ENCODE data around the gene AGL. TPM values are rescaled to one million over a fixed set of nuclear protein-coding genes. Genes with fewer than 3 reads are reported as not detected.

Gene AGL
- total RNA-seq, 6 experiments from 2014 or later = 5.8 to 8.2 (median 7.2) TPM

DNA sequence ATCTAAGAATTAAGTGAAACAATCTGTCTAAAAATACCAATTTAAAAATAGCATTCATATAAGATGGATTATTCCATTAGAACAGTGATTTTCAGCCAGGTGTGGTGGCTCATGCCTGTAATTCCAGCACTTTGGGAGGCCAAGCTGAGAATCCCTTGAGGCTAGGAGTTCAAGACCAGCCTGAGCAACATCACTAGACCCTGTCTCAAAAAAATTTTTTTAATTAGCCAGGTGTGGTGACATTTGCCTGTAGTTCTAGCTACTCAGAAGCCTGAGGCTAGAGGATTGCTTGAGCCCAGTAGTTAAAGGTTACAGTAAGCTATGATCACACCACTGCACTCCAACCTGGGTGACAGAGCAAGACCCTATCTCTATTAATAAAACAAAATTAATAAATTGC, 84.6 kb downstream of the AGL start:
- H3K36me3 Mint-ChIP-seq (ENCODE audit: low read depth) = no peaks in the 10 kb centered on the region
- no peaks in the 10 kb centered on the region for H3K9me3 Mint-ChIP-seq
- H3K27ac Mint-ChIP-seq = no peak overlapping the region
- TF ChIP-seq, protein P1, sequence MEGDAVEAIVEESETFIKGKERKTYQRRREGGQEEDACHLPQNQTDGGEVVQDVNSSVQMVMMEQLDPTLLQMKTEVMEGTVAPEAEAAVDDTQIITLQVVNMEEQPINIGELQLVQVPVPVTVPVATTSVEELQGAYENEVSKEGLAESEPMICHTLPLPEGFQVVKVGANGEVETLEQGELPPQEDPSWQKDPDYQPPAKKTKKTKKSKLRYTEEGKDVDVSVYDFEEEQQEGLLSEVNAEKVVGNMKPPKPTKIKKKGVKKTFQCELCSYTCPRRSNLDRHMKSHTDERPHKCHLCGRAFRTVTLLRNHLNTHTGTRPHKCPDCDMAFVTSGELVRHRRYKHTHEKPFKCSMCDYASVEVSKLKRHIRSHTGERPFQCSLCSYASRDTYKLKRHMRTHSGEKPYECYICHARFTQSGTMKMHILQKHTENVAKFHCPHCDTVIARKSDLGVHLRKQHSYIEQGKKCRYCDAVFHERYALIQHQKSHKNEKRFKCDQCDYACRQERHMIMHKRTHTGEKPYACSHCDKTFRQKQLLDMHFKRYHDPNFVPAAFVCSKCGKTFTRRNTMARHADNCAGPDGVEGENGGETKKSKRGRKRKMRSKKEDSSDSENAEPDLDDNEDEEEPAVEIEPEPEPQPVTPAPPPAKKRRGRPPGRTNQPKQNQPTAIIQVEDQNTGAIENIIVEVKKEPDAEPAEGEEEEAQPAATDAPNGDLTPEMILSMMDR (IDR thresholded peaks at IDR 0.05) = no peak
- no peak overlapping the region for H3K4me3 Mint-ChIP-seq
- peaks cover 1% of the 10 kb centered on the region for H3K27me3 Mint-ChIP-seq (ENCODE audit: insufficient read depth)
- H3K4me1 Mint-ChIP-seq (ENCODE audit: low read depth) = no peaks in the 10 kb centered on the region
- no peak for DNase-seq

DNA sequence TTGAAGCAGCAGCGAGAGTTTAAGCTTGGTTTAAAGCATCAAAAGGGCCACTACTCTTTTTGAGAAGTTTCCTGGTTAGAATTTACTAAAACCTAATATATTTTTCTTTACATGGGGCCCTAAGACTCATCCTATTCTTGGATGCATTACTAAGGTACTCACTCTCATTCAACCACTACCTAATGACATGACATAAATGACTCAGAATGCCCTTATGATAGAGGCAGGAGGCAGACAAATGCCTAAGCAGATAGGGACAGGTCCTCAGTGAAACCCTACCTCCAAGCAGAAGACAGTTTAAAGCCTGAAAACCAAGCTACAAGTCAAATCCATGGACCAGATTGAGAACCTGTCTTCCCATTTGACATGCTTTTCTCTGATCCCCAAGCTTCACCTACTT, 85.4 kb downstream of the AGL start:
- TF ChIP-seq, protein P1 (IDR thresholded peaks at IDR 0.05) = no peak
- DNase-seq = no peak
- H3K4me1 Mint-ChIP-seq (ENCODE audit: low read depth) = no peaks in the 10 kb centered on the region
- no peaks in the 10 kb centered on the region for H3K9me3 Mint-ChIP-seq
- H3K36me3 Mint-ChIP-seq (ENCODE audit: low read depth) = no peaks in the 10 kb centered on the region
- no peaks in the 10 kb centered on the region; the same call in none of the 2 replicates for H3K27me3 Mint-ChIP-seq (ENCODE audit: insufficient read depth)
- no peak overlapping the region for H3K4me3 Mint-ChIP-seq
- no peak overlapping the region for H3K27ac Mint-ChIP-seq

DNA sequence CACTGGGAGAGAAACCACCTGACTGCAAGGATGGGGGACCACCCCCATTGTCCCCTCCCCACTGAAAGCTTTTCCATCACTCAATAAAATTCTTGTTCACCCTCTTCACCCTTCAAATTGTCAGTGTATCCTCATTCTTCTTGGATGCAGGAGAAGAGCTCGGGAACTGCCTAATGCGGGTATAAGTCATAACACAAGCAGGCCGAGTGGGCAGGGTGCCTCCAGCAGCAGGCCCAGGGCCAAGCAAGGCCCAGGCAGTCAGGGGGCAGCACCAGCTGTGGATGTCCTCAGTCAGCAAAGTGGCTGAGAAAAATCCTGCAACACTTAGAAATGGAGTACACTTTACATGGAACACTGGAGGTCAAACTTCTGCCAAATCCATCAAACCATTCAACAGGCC, 85.9 kb downstream of the AGL start:
- Mint-ChIP-seq H3K27ac (no peak overlapping the region), H3K36me3 (ENCODE audit: low read depth) (no peaks in the 10 kb centered on the region), H3K9me3 (no peaks in the 10 kb centered on the region), H3K4me3 (no peak overlapping the region), H3K4me1 (ENCODE audit: low read depth) (no peaks in the 10 kb centered on the region), H3K27me3 (ENCODE audit: insufficient read depth) (no peaks in the 10 kb centered on the region; the same call in none of the 2 replicates)
- TF ChIP-seq, protein P1 (IDR thresholded peaks at IDR 0.05) = no peak
- no peak for DNase-seq

DNA sequence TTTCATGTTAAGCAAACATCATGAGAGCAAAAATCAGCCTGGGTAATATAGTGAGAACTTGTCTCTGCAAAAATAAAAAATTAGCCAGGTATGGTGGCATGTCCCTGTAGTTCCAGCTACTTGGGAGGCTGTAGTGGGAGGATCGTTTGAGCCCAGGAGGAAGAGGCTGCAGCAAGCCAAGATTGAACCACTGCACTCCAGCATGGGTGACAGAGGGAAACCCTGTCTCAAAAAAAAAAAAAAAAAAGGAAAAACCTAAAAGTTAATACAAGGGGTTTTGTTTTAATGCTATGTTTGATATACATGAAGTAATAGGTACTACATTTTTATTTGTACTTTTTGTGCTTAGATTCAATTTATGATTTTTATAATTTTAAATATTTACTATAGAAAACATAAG, 92.6 kb downstream of the AGL start:
- no peak for DNase-seq
- H3K9me3 Mint-ChIP-seq = no peaks in the 10 kb centered on the region
- no peaks in the 10 kb centered on the region; the same call in 1 of the 2 replicates for H3K27me3 Mint-ChIP-seq (ENCODE audit: insufficient read depth)
- H3K36me3 Mint-ChIP-seq (ENCODE audit: low read depth) = no peaks in the 10 kb centered on the region
- no peak overlapping the region for H3K4me3 Mint-ChIP-seq
- TF ChIP-seq, protein P1 (IDR thresholded peaks at IDR 0.05) = no peak
- H3K27ac Mint-ChIP-seq = peak overlapping the region; percentile 63
- H3K4me1 Mint-ChIP-seq (ENCODE audit: low read depth) = peaks cover 16% of the 10 kb centered on the region

DNA sequence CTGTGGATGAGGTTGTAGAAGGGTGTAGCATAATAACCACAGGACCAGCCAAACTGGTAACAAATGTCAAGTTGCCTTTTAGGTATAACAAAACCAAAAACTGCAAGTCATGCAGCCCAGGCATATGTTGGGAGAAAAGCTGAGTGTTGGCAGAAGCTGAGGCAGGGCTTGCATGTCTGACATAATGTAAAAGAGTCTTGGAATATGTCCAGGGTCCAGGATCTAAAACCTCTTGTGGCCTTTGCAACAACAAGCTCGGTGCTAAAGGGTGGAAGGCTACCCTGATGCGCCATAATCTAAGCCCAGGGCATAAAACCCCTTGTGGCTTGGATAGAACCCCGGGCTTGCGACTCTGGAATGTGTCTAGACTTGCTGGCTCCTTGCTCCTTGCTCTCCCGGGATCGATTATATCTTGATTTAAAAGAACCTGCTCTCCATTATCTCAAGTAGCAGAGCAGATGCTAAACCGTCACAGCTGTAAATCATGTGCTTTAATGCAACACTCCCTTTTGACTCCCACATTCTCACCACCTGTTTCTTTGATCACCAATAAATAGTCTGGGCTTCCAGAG, 93.1 kb downstream of the AGL start:
- Mint-ChIP-seq H3K27me3 (ENCODE audit: insufficient read depth) (no peaks in the 10 kb centered on the region; the same call in 1 of the 2 replicates), H3K4me3 (peak overlapping the region; percentile 9; the same call in 1 of the 2 replicates), H3K4me1 (ENCODE audit: low read depth) (peaks cover 16% of the 10 kb centered on the region), H3K36me3 (ENCODE audit: low read depth) (no peaks in the 10 kb centered on the region), H3K9me3 (no peaks in the 10 kb centered on the region), H3K27ac (peak overlapping the region; percentile 63)
- TF ChIP-seq, protein P1 (IDR thresholded peaks at IDR 0.05) = no peak
- DNase-seq = peak; percentile 44

Data from HFFc6 (cell line).